Measurements from ENCODE around the gene GCNT1.

The GCNT1 gene

DNA sequence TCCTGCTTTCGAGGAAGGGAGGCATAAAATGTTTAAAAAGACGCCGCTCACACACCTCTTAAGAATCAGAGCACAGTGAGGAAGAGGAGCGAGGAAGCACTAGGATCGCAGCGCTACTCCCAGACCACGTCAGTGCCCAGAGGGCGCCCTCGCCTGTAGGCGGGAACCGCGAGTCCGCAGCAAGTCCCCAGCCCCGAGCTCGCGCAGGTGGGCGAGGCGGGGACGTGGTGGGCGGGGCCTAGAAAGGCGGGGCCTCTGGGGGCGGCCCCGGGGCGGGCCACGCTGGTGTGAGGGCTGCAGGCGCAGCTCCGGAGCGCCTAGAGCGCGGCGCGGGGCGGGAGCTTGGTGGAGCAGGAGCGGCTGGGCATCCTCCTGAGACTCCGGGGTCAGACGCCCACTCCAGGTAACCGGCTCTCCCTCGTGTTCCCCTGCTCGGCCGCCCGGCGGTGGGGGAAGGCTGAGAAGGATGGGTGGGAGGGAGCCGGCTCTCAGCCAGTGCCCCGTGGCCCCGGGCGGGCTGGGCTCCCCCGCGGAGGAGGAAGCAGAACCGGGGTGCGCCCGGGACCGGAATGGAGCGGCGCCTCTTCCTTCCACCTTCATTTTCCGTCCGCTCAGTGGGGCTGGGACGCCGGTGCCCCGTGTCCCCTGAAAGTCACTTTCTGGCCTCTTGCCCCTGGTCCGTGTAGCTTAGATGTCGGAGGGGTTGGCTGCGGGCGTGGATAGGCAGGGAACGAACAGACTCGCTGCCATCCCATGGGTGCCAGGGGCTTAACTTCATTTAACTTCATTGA is at the start of gene GCNT1:
Gene GCNT1 (plus strand): TSS at position 280 of the 791 bp plus-strand sequence. CDS start 43,200 bp downstream, outside the sequence.
- Histone ChIP-seq H3K27ac (ENCODE audit: low read depth in 2 of 2, low read length in 2 of 2) (peak within 1 kb of the TSS; percentile 76 to 87), H3K27me3 (ENCODE audit: control insufficient read depth in 2 of 2, insufficient read depth in 2 of 2, low read length in 2 of 2) (no peaks in the 10 kb centered on the region), H3K4me3 (ENCODE audit: low read length in 2 of 2) (peak within 1 kb of the TSS; percentile 68 to 94), H3K36me3 (ENCODE audit: control insufficient read depth in 2 of 2, insufficient read depth in 2 of 2, low read length in 2 of 2) (peaks cover 0 to 2% of the 10 kb centered on the region in 2 donors), H3K9me3 (ENCODE audit: control insufficient read depth in 2 of 2, low read length in 2 of 2) (no peaks in the 10 kb centered on the region), H3K4me1 (ENCODE audit: control insufficient read depth in 2 of 2, insufficient read depth in 2 of 2, low read length in 2 of 2) (peaks cover 18 to 24% of the 10 kb centered on the region in 2 donors), H3K9ac (ENCODE audit: low read depth in 1 of 2, low read length in 2 of 2) (peak within 1 kb of the TSS; percentile 76 to 89)

DNA sequence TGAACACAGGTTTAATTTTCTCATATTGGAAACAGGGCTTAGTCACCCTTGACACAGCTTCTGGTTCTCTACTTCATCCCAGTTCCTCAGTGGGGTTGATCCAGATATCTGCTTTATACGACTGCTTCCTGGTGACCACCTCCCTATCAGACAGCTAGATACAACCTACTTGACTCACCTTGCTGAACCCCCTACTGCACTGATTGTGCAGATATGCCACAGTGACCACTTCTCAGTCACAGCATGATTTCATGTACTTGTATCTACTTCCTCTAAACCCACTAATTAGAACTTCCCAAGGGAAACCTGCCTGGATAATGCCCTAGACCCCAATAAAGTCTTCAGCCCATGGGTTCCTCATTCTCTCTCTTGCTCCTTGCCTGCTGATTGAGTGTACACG is 46.3 kb upstream of the GCNT1 start:
- Histone ChIP-seq H3K4me1 (ENCODE audit: control insufficient read depth in 2 of 2, insufficient read depth in 2 of 2, low read length in 2 of 2) (no peaks in the 10 kb centered on the region), H3K36me3 (ENCODE audit: control insufficient read depth in 2 of 2, insufficient read depth in 2 of 2, low read length in 2 of 2) (no peaks in the 10 kb centered on the region), H3K9ac (ENCODE audit: low read depth in 1 of 2, low read length in 2 of 2) (no peak overlapping the region), H3K9me3 (ENCODE audit: control insufficient read depth in 2 of 2, low read length in 2 of 2) (peaks cover 5 to 6% of the 10 kb centered on the region in 2 donors), H3K27ac (ENCODE audit: low read depth in 2 of 2, low read length in 2 of 2) (no peak overlapping the region), H3K27me3 (ENCODE audit: control insufficient read depth in 2 of 2, insufficient read depth in 2 of 2, low read length in 2 of 2) (no peaks in the 10 kb centered on the region), H3K4me3 (ENCODE audit: low read length in 2 of 2) (no peak overlapping the region)

DNA sequence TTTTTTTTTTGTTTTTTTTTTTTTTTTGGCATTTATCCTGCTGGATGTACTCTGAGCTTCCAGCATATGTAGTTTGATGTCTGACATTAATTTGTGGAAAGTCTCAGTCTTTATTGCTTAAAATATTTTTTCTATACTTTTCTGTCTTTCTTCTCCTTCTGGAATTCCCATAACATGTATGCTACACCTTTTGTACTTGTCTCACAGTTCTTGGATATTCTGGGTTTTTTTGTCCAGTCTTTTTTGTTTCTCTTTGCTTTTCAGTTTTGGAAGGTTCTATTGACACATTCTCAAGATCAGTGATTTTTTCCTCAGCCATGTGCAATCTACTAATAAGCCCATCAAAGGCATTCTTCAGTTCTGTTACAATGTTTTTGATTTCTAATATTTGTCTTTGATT is 45.3 kb upstream of the GCNT1 start:
- Histone ChIP-seq H3K4me1 (ENCODE audit: control insufficient read depth in 2 of 2, insufficient read depth in 2 of 2, low read length in 2 of 2) (no peaks in the 10 kb centered on the region), H3K36me3 (ENCODE audit: control insufficient read depth in 2 of 2, insufficient read depth in 2 of 2, low read length in 2 of 2) (no peaks in the 10 kb centered on the region), H3K9ac (ENCODE audit: low read depth in 1 of 2, low read length in 2 of 2) (no peak overlapping the region), H3K27me3 (ENCODE audit: control insufficient read depth in 2 of 2, insufficient read depth in 2 of 2, low read length in 2 of 2) (no peaks in the 10 kb centered on the region), H3K9me3 (ENCODE audit: control insufficient read depth in 2 of 2, low read length in 2 of 2) (peaks cover 5 to 6% of the 10 kb centered on the region in 2 donors), H3K4me3 (ENCODE audit: low read length in 2 of 2) (no peak overlapping the region), H3K27ac (ENCODE audit: low read depth in 2 of 2, low read length in 2 of 2) (no peak overlapping the region)

DNA sequence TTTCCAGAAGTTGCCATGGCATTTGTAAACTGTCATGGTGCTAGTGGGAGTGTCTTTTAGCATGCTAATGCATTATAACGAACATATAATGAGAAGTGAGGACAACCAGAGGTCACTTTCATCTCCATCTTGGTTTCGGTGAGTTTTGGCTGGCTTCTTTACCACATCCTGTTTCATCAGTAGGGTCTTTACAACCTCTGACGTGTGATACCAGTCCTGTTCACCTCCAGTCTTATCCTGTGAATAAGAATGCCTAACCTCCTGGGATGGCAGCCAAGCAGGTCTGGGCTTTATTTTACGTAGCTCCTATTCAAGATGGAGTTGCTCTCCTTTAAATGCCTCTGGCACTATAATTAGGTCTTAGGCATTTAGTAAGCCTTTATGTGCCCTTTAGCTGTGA is 44.3 kb upstream of the GCNT1 start:
- H3K9ac ChIP-seq (ENCODE audit: low read depth in 1 of 2, low read length in 2 of 2) = no peak overlapping the region

DNA sequence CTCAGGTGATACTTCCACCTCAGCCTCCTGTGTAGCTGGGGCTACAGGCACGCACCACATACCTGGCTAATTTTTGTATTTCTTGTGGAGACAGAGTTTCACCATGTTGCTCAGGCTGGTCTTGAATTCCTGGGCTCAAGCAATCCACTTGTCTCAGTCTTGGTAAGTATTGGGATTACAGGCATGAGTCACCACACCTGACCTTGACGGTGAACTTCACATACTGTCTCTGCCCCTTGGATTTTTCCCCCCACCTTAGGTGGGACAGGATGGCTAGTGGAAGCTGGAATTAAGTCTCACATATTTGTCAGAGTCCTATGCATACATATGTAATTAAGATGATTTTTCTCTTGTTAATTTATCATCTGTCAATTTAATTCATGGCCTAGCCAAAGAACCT is 43.8 kb upstream of the GCNT1 start:
- Histone ChIP-seq H3K27ac (ENCODE audit: low read depth in 2 of 2, low read length in 2 of 2) (no peak overlapping the region), H3K27me3 (ENCODE audit: control insufficient read depth in 2 of 2, insufficient read depth in 2 of 2, low read length in 2 of 2) (no peaks in the 10 kb centered on the region), H3K9ac (ENCODE audit: low read depth in 1 of 2, low read length in 2 of 2) (no peak overlapping the region), H3K4me1 (ENCODE audit: control insufficient read depth in 2 of 2, insufficient read depth in 2 of 2, low read length in 2 of 2) (no peaks in the 10 kb centered on the region), H3K9me3 (ENCODE audit: control insufficient read depth in 2 of 2, low read length in 2 of 2) (peaks cover 5 to 6% of the 10 kb centered on the region in 2 donors), H3K4me3 (ENCODE audit: low read length in 2 of 2) (no peak overlapping the region), H3K36me3 (ENCODE audit: control insufficient read depth in 2 of 2, insufficient read depth in 2 of 2, low read length in 2 of 2) (no peaks in the 10 kb centered on the region)

More for the DNA sequence above, 44.3 kb upstream of the GCNT1 start:
- Histone ChIP-seq H3K27me3 (ENCODE audit: control insufficient read depth in 2 of 2, insufficient read depth in 2 of 2, low read length in 2 of 2) (no peaks in the 10 kb centered on the region), H3K4me1 (ENCODE audit: control insufficient read depth in 2 of 2, insufficient read depth in 2 of 2, low read length in 2 of 2) (no peaks in the 10 kb centered on the region), H3K4me3 (ENCODE audit: low read length in 2 of 2) (no peak overlapping the region), H3K9me3 (ENCODE audit: control insufficient read depth in 2 of 2, low read length in 2 of 2) (peaks cover 5 to 6% of the 10 kb centered on the region in 2 donors), H3K27ac (ENCODE audit: low read depth in 2 of 2, low read length in 2 of 2) (no peak overlapping the region), H3K36me3 (ENCODE audit: control insufficient read depth in 2 of 2, insufficient read depth in 2 of 2, low read length in 2 of 2) (no peaks in the 10 kb centered on the region)

DNA sequence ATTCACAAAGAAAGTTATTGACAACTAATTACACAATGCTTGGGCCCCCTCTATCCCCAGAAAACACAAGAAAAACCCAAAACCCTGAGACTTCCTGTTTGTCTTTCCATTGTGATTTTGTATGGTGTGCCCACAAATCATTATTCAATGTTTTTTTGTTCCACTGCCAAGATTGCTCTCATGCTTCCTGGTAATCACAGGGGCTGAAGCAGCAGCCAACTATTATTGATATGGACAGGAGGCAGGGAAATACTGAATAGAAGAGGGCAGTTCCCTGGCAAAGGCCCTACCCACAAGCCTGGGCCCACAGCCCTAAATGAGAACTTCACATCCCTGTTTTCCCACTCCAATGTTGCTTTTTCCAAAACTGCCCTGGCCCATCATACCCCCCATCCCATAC is 43.3 kb upstream of the GCNT1 start:
- Histone ChIP-seq H3K4me1 (ENCODE audit: control insufficient read depth in 2 of 2, insufficient read depth in 2 of 2, low read length in 2 of 2) (no peaks in the 10 kb centered on the region), H3K4me3 (ENCODE audit: low read length in 2 of 2) (no peak overlapping the region), H3K9me3 (ENCODE audit: control insufficient read depth in 2 of 2, low read length in 2 of 2) (peaks cover 5 to 6% of the 10 kb centered on the region in 2 donors), H3K9ac (ENCODE audit: low read depth in 1 of 2, low read length in 2 of 2) (no peak overlapping the region), H3K27ac (ENCODE audit: low read depth in 2 of 2, low read length in 2 of 2) (no peak overlapping the region), H3K27me3 (ENCODE audit: control insufficient read depth in 2 of 2, insufficient read depth in 2 of 2, low read length in 2 of 2) (no peaks in the 10 kb centered on the region), H3K36me3 (ENCODE audit: control insufficient read depth in 2 of 2, insufficient read depth in 2 of 2, low read length in 2 of 2) (no peaks in the 10 kb centered on the region)

DNA sequence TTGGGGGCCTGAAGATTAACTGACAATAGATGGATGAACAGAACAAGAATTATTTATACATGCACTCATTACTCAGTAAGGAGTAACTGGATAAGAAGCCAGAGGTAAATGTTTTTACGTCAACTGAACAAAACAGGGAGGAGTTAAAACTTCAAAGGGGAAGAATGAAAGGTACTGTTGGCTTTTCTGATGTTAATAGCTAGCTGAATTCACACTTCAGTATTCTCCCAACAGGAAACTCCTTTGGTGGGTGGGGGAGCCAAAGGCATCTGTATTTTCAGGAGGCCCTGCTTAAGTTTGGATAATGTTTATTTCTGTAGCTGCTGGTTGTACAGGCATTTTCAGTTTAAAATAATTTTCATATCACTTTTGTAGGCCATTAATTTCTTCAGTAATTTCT is 41.6 kb upstream of the GCNT1 start:
- Histone ChIP-seq H3K27ac (ENCODE audit: low read depth in 2 of 2, low read length in 2 of 2) (no peak overlapping the region), H3K9ac (ENCODE audit: low read depth in 1 of 2, low read length in 2 of 2) (no peak overlapping the region), H3K9me3 (ENCODE audit: control insufficient read depth in 2 of 2, low read length in 2 of 2) (peaks cover 5 to 6% of the 10 kb centered on the region in 2 donors), H3K4me1 (ENCODE audit: control insufficient read depth in 2 of 2, insufficient read depth in 2 of 2, low read length in 2 of 2) (no peaks in the 10 kb centered on the region), H3K4me3 (ENCODE audit: low read length in 2 of 2) (no peak overlapping the region), H3K27me3 (ENCODE audit: control insufficient read depth in 2 of 2, insufficient read depth in 2 of 2, low read length in 2 of 2) (no peaks in the 10 kb centered on the region), H3K36me3 (ENCODE audit: control insufficient read depth in 2 of 2, insufficient read depth in 2 of 2, low read length in 2 of 2) (no peaks in the 10 kb centered on the region)

DNA sequence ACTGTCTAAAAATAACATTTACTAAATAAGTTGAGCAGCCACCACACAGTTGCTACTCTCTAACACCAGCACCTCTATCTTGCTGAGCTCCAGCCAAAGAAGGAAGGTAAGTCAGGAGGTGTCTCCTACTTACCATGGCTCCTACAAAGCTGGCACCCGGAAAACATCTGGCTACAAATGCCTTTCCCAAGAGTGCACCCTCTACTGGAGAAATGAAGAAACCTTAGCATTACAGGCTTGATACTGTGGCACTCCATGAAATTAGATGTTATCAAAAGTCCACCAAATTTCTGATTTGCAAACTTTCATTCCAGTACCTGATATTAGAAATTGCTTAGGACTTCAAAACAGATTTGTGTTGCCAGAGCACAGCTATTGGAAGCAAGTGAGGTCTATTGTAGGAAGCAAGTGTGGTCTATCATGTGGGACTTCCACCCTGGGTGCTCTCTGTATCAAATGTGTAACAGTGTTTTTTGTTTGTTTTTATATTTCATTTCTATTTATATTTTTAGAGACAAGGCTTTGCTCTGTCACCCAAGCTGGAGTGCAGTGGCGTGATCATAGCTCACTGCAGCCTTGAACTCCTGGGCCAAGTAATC is 39.1 kb upstream of the GCNT1 start:
- H3K27ac ChIP-seq (ENCODE audit: low read depth in 2 of 2, low read length in 2 of 2) = no peak overlapping the region
- no peak overlapping the region for H3K9ac ChIP-seq (ENCODE audit: low read depth in 1 of 2, low read length in 2 of 2)
- no peak overlapping the region for H3K4me3 ChIP-seq (ENCODE audit: low read length in 2 of 2)
- no peaks in the 10 kb centered on the region for H3K9me3 ChIP-seq (ENCODE audit: control insufficient read depth in 2 of 2, low read length in 2 of 2)
- H3K4me1 ChIP-seq (ENCODE audit: control insufficient read depth in 2 of 2, insufficient read depth in 2 of 2, low read length in 2 of 2) = no peaks in the 10 kb centered on the region
- no peaks in the 10 kb centered on the region for H3K27me3 ChIP-seq (ENCODE audit: control insufficient read depth in 2 of 2, insufficient read depth in 2 of 2, low read length in 2 of 2)
- H3K36me3 ChIP-seq (ENCODE audit: control insufficient read depth in 2 of 2, insufficient read depth in 2 of 2, low read length in 2 of 2) = no peaks in the 10 kb centered on the region

DNA sequence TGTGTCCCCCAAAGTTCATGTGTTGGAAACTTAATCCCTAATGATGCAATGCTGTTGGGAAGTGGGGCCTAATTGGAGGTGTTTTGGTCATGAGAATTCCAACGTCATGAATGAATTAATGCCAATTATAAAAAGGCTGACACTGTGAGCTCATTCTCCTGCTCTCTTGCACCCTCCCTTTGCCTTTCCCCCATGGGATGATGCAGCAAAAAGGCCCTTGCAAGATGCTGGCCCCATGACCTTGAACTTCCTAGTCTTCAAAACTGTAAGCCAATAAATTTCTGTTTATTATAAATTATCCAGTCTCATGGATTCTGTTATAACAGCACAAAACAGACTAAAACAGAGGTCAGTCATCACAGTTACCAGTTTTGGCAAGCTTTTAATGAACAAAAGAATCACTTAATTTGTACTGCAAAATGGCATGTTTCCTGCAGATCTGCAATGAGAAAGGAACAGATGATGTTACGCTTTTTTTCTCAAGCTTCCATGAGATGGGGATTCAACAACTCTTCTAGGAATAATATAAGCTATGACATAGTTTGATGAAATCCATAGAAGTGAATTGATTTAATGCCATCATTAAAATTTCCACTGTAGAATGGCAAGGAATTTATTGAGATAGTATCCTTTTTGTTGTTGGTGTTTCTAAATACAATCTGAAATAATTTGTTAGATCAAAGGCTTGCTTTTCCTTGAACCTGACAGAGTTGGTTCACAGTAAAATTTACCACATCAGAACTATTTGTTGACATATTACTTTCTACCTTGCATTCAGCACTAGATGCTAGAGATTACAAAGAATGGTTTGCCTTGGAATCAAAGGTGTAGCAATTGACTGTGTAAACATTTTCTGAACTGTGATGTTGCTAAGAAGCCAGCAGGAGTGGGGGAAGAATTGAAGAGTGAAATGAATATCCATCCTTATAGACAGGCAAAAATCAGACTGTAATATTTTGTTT is 35.5 kb upstream of the GCNT1 start:
- no peaks in the 10 kb centered on the region for H3K4me1 ChIP-seq (ENCODE audit: control insufficient read depth in 2 of 2, insufficient read depth in 2 of 2, low read length in 2 of 2)
- H3K9ac ChIP-seq (ENCODE audit: low read depth in 1 of 2, low read length in 2 of 2) = no peak overlapping the region
- no peaks in the 10 kb centered on the region for H3K9me3 ChIP-seq (ENCODE audit: control insufficient read depth in 2 of 2, low read length in 2 of 2)
- no peak overlapping the region for H3K4me3 ChIP-seq (ENCODE audit: low read length in 2 of 2)
- H3K27me3 ChIP-seq (ENCODE audit: control insufficient read depth in 2 of 2, insufficient read depth in 2 of 2, low read length in 2 of 2) = no peaks in the 10 kb centered on the region
- H3K27ac ChIP-seq (ENCODE audit: low read depth in 2 of 2, low read length in 2 of 2) = no peak overlapping the region
- H3K36me3 ChIP-seq (ENCODE audit: control insufficient read depth in 2 of 2, insufficient read depth in 2 of 2, low read length in 2 of 2) = no peaks in the 10 kb centered on the region

DNA sequence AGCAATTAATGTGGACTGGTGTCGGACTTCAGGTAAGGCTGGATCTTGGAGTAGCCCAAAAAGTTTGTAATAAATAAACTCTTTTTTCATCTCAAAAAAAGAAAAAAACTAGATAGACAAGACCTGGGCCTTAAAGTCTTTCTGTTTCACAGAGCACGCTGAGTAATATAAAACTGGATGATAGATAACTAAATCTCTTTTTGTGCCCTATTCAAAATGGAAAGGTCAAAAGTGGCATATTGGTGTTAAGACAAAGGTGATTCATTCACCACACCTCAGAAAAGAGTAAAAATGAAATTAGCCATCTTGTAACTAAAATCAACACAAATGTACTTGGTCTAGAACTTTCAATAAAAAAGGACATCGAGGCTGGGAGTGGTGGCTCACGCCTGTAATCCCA is 34.5 kb upstream of the GCNT1 start:
- Histone ChIP-seq H3K27me3 (ENCODE audit: control insufficient read depth in 2 of 2, insufficient read depth in 2 of 2, low read length in 2 of 2) (no peaks in the 10 kb centered on the region), H3K36me3 (ENCODE audit: control insufficient read depth in 2 of 2, insufficient read depth in 2 of 2, low read length in 2 of 2) (no peaks in the 10 kb centered on the region), H3K9me3 (ENCODE audit: control insufficient read depth in 2 of 2, low read length in 2 of 2) (no peaks in the 10 kb centered on the region), H3K4me3 (ENCODE audit: low read length in 2 of 2) (no peak overlapping the region), H3K9ac (ENCODE audit: low read depth in 1 of 2, low read length in 2 of 2) (no peak overlapping the region), H3K4me1 (ENCODE audit: control insufficient read depth in 2 of 2, insufficient read depth in 2 of 2, low read length in 2 of 2) (no peaks in the 10 kb centered on the region), H3K27ac (ENCODE audit: low read depth in 2 of 2, low read length in 2 of 2) (no peak overlapping the region)

Measured in mucosa of rectum (tissue), 2 donors.